ENCODE results near the gene TANGO6.

GRCh38 chr16:69131839-69132423 lies 288.6 kb downstream of the TANGO6 start:
- TF ChIP-seq, protein P1, sequence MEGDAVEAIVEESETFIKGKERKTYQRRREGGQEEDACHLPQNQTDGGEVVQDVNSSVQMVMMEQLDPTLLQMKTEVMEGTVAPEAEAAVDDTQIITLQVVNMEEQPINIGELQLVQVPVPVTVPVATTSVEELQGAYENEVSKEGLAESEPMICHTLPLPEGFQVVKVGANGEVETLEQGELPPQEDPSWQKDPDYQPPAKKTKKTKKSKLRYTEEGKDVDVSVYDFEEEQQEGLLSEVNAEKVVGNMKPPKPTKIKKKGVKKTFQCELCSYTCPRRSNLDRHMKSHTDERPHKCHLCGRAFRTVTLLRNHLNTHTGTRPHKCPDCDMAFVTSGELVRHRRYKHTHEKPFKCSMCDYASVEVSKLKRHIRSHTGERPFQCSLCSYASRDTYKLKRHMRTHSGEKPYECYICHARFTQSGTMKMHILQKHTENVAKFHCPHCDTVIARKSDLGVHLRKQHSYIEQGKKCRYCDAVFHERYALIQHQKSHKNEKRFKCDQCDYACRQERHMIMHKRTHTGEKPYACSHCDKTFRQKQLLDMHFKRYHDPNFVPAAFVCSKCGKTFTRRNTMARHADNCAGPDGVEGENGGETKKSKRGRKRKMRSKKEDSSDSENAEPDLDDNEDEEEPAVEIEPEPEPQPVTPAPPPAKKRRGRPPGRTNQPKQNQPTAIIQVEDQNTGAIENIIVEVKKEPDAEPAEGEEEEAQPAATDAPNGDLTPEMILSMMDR (IDR thresholded peaks at IDR 0.05; ENCODE audit: borderline replicate concordance, extremely low read depth, low read length, poor library complexity, severe bottlenecking), result no peak
- no peak for TF ChIP-seq EZH2 (IDR thresholded peaks at IDR 0.05; ENCODE audit: borderline replicate concordance, low read depth, low read length, severe bottlenecking)

Data from DND-41 (cell line).